IPS-18a (cell line): ENCODE measurements around the gene EML1.

Source experiments
- H3K27ac ChIP-seq: one replicate; pipeline ENCODE4 v1.5.1; 2013; ENCODE audit warnings: low read length
- H3K27me3 ChIP-seq: one replicate; pipeline ENCODE4 v1.6.1; 2013; ENCODE audit warnings: mild to moderate bottlenecking, low read length; ENCODE audit not compliant: control insufficient read depth, insufficient read depth
- H3K36me3 ChIP-seq: one replicate; pipeline ENCODE4 v1.6.1; 2013; ENCODE audit warnings: low read depth, low read length; ENCODE audit not compliant: control insufficient read depth
- H3K4me1 ChIP-seq: one replicate; pipeline ENCODE4 v1.6.1; 2013; ENCODE audit warnings: low read depth, low read length; ENCODE audit not compliant: control insufficient read depth
- H3K4me3 ChIP-seq: one replicate; pipeline ENCODE4 v1.5.1; 2013; ENCODE audit warnings: low read length
- H3K9ac ChIP-seq: one replicate; pipeline ENCODE4 v1.6.1; 2013; ENCODE audit warnings: mild to moderate bottlenecking, low read length, moderate library complexity
- H3K9me3 ChIP-seq: one replicate; pipeline ENCODE4 v1.6.1; 2013; ENCODE audit warnings: low read depth, low read length; ENCODE audit not compliant: control insufficient read depth

Gene EML1

DNA sequence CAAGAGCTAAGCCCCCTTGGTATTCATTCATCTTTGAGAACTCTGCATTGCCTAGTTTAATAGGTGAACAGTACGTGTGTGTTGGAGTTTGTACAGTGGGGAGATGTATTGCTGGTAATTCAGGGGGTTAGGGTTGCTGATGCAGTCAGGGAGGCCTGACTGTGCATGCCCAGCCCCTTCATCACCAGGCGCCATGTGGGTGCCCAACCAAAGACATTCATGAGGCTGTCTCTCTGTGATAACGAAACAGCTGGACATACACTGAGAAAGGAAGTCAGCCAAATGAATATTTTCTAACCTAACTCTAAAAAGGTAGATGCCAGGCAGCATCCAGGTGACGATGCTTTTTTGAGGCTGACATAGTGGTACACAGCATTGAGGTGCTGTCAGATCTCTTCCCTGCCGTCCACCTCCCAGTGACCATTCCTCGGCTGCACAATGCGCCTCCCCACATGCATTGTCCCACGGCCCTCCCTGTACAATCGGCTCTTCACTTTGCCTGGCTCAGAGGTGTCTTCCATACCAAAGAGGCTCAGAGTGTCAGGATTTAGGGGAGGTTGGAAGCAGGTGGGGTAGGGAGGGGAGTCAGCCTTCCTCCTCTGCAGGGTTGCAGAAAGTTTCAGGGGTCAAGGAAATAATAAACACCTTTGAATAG is 19.0 kb downstream of the EML1 start:
- Histone ChIP-seq H3K36me3 (no peaks in the 10 kb centered on the region), H3K9me3 (no peaks in the 10 kb centered on the region), H3K4me1 (no peaks in the 10 kb centered on the region), H3K27ac (no peak overlapping the region), H3K9ac (no peak overlapping the region), H3K27me3 (no peaks in the 10 kb centered on the region), H3K4me3 (no peak overlapping the region)

- Histone ChIP-seq H3K27me3 (no peaks in the 10 kb centered on the region), H3K27ac (no peak overlapping the region), H3K36me3 (no peaks in the 10 kb centered on the region), H3K9me3 (no peaks in the 10 kb centered on the region), H3K4me1 (no peaks in the 10 kb centered on the region), H3K9ac (no peak overlapping the region), H3K4me3 (no peak overlapping the region)
Observed at GRCh38 chr14:99812892-99813291, 19.7 kb downstream of the EML1 start.

GRCh38 chr14:99815696-99816095 is 22.5 kb downstream of the EML1 start:
- Histone ChIP-seq H3K4me3 (no peak overlapping the region), H3K27me3 (no peaks in the 10 kb centered on the region), H3K27ac (no peak overlapping the region), H3K36me3 (no peaks in the 10 kb centered on the region), H3K9ac (no peak overlapping the region), H3K4me1 (no peaks in the 10 kb centered on the region), H3K9me3 (no peaks in the 10 kb centered on the region)

DNA sequence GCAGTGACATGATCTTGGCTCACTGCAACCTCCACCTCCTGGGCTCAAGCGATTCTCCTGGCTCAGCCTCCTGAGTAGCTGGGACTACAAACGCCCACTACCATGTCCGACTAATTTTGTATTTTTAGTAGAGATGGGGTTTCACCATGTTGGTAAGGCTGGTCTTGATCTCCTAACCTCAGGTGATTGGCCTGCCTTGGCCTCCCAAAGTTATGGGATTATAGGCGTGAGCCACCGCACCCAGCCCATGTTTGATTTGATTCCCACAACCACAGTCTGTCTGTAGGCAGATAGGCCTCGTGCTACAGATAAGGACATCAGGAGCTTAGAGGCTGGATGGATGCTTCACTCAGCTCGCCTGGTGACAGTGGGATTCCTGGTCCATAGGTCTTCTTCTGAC is 23.0 kb downstream of the EML1 start:
- no peaks in the 10 kb centered on the region for H3K4me1 ChIP-seq
- H3K27me3 ChIP-seq, result no peaks in the 10 kb centered on the region
- H3K9ac ChIP-seq, result no peak overlapping the region
- no peak overlapping the region for H3K4me3 ChIP-seq
- no peaks in the 10 kb centered on the region for H3K9me3 ChIP-seq
- no peak overlapping the region for H3K27ac ChIP-seq
- H3K36me3 ChIP-seq, result no peaks in the 10 kb centered on the region

DNA sequence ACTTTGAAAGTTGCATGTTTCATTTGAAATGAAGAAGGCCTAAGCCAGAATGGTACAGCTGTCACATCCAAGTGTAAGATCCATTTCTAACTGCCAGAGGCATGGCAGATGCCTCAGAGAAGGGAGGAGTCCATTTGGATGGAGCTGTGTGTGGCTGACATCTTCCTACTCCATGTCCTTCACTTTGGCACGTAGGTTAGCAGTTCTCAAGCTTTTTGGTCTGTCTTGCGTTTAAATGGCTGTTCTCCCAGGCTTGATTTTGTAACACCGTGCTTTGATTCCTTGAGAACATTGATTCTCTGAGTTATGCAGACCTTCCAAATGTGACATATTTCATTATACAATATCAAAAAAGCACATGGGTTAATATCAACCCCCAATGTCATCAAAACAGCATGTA is 23.4 kb downstream of the EML1 start:
- Histone ChIP-seq H3K27me3 (no peaks in the 10 kb centered on the region), H3K9me3 (no peaks in the 10 kb centered on the region), H3K4me3 (no peak overlapping the region), H3K27ac (no peak overlapping the region), H3K9ac (no peak overlapping the region), H3K36me3 (no peaks in the 10 kb centered on the region), H3K4me1 (peaks cover 4% of the 10 kb centered on the region)

DNA sequence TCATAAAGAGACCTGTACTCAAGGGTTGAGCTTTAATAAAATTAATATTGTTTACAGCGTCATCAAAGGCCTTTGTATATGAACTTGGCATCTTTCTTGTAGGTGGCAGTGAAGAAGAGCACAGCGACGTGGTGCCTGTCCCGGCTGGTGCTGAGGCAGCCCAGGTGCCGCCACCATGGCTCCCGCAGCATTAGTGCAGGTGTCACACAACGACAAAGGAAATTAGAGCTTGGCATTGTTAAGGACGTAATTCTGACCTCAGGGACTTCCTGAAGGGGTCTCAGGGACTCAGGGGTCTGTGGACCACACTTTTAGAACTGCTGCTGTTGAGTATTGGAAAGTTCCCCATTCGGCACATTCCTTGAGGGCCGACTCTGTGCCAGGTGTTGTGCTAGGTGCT is 24.1 kb downstream of the EML1 start:
- no peak overlapping the region for H3K4me3 ChIP-seq
- no peaks in the 10 kb centered on the region for H3K9me3 ChIP-seq
- no peak overlapping the region for H3K9ac ChIP-seq
- H3K36me3 ChIP-seq, result no peaks in the 10 kb centered on the region
- no peaks in the 10 kb centered on the region for H3K27me3 ChIP-seq
- H3K27ac ChIP-seq, result no peak overlapping the region
- peaks cover 10% of the 10 kb centered on the region for H3K4me1 ChIP-seq

GRCh38 chr14:99818503-99819036 is 25.4 kb downstream of the EML1 start:
- H3K36me3 ChIP-seq, result no peaks in the 10 kb centered on the region
- H3K9ac ChIP-seq, result no peak overlapping the region

GRCh38 chr14:99819514-99819913 is 26.3 kb downstream of the EML1 start:
- Histone ChIP-seq H3K36me3 (no peaks in the 10 kb centered on the region), H3K27ac (no peak overlapping the region), H3K9me3 (no peaks in the 10 kb centered on the region), H3K27me3 (no peaks in the 10 kb centered on the region), H3K4me1 (peaks cover 18% of the 10 kb centered on the region), H3K4me3 (no peak overlapping the region), H3K9ac (no peak overlapping the region)

More at GRCh38 chr14:99818503-99819036, 25.4 kb downstream of the EML1 start:
- H3K4me3 ChIP-seq, result no peak overlapping the region
- no peaks in the 10 kb centered on the region for H3K27me3 ChIP-seq
- no peak overlapping the region for H3K27ac ChIP-seq
- H3K4me1 ChIP-seq, result peaks cover 18% of the 10 kb centered on the region
- H3K9me3 ChIP-seq, result no peaks in the 10 kb centered on the region

GRCh38 chr14:99820702-99821331 is 27.6 kb downstream of the EML1 start:
- no peaks in the 10 kb centered on the region for H3K36me3 ChIP-seq
- H3K9ac ChIP-seq, result no peak overlapping the region
- no peaks in the 10 kb centered on the region for H3K27me3 ChIP-seq
- no peak overlapping the region for H3K27ac ChIP-seq
- no peak overlapping the region for H3K4me3 ChIP-seq
- H3K4me1 ChIP-seq, result peaks cover 22% of the 10 kb centered on the region
- no peaks in the 10 kb centered on the region for H3K9me3 ChIP-seq

GRCh38 chr14:99821519-99822508 is 28.6 kb downstream of the EML1 start:
- Histone ChIP-seq H3K36me3 (no peaks in the 10 kb centered on the region), H3K4me1 (peaks cover 23% of the 10 kb centered on the region), H3K27ac (no peak overlapping the region), H3K27me3 (no peaks in the 10 kb centered on the region), H3K4me3 (no peak overlapping the region), H3K9me3 (no peaks in the 10 kb centered on the region), H3K9ac (no peak overlapping the region)

DNA sequence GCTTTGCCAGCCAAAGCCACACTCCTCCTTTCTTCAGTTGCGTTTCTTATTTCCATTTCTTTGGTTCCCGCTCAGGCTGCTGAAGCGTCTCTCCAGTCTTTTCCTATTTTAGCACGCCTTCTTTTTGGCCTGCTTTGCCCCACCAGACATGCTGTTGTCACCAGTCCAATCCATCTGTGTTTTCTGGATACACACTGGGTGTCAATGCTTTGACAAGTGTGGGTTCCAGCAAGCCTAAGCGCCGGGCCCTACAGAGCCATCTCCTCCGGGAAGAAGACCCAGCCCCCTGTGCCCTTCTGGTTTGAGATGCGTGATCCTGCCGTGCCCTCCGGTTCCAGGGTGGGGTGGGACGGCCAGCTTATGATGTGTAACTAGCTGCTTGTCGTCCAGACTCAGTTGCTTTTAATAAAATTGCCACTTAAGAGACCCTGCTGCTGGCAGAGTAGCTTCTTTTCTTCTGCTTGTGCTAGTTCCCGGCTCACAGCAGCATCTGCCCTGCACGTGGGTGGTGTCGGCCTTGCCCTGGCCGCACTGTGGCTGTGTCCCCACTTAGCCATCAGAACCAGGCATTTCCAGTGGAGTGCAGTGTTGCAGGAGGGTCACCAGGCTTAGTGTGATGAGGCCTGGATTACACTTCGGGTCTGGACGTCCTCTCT is 29.7 kb downstream of the EML1 start:
- Histone ChIP-seq H3K4me3 (no peak overlapping the region), H3K4me1 (peaks cover 23% of the 10 kb centered on the region), H3K27ac (no peak overlapping the region), H3K9ac (no peak overlapping the region), H3K27me3 (no peaks in the 10 kb centered on the region), H3K36me3 (no peaks in the 10 kb centered on the region), H3K9me3 (no peaks in the 10 kb centered on the region)
